Heart right ventricle (tissue), 16 donors: ENCODE measurements around the gene CEND1. TPM values are rescaled to one million over a fixed set of nuclear protein-coding genes. Genes with fewer than 3 reads are reported as not detected.

Experiments
- ATAC-seq, 8 donors: fragments of 200-7000 bp; cut with Tn5 transposase; one replicate each; pipeline ENCODE4 v1.9.1; 2020; ENCODE audit warnings: mild to moderate bottlenecking in 8 of 8, moderate library complexity in 8 of 8, moderate number of reproducible peaks in 1 of 8
- DNase-seq, 2 donors: peaks; one replicate each; pipeline ENCODE4 v3.0.0-alpha.2; 2020
- H3K27ac ChIP-seq, 10 donors: fragments of 200-600 bp; sonication (generic) in 2 of 10; one replicate each; pipeline versions ENCODE4 v1.5.0 to v1.8.0; 2020 to 2022; ENCODE audit warnings: mild to moderate bottlenecking in 3 of 10
- H3K27me3 ChIP-seq, 7 donors: fragments of 200-600 bp; one replicate each; pipeline ENCODE4 v1.8.0; 2021 to 2022; ENCODE audit warnings: mild to moderate bottlenecking in 2 of 7
- H3K36me3 ChIP-seq, 9 donors: fragments of 200-600 bp; sonication (generic) in 1 of 9; one replicate each; pipeline versions ENCODE4 v1.5.0 to v1.8.0; 2020 to 2022; ENCODE audit warnings: mild to moderate bottlenecking in 2 of 9
- H3K4me1 ChIP-seq, 9 donors: fragments of 200-600 bp; sonication (generic) in 1 of 9; one replicate each; pipeline versions ENCODE4 v1.5.0 to v1.8.0; 2020 to 2022; ENCODE audit warnings: mild to moderate bottlenecking in 4 of 9
- H3K4me3 ChIP-seq, 10 donors: fragments of 200-600 bp; sonication (generic) in 2 of 10; one replicate each; pipeline versions ENCODE4 v1.5.0 to v1.8.0; 2020 to 2022; ENCODE audit warnings: mild to moderate bottlenecking in 7 of 10, moderate library complexity in 2 of 10
- H3K9me3 ChIP-seq, 11 donors: fragments of 200-600 bp in 10 of 11; sonication (generic) in 2 of 11; one replicate each; pipeline versions ENCODE4 v1.5.0 to v1.8.0; 2013 to 2022; ENCODE audit warnings: mild to moderate bottlenecking in 2 of 11, control low read depth in 1 of 11, moderate library complexity in 1 of 11
- CTCF ChIP-seq, 9 donors: fragments of 200-600 bp; sonication (generic) in 2 of 9; IDR thresholded peaks; one replicate each; pipeline versions ENCODE4 v1.5.0 to v1.8.0; 2021 to 2022; ENCODE audit warnings: antibody characterized with exemption in 9 of 9, mild to moderate bottlenecking in 5 of 9, moderate library complexity in 1 of 9
- WGBS, 2 donors: extraction: QIAGEN DNeasy Blood & Tissue Kit; methylation state at CpG; one replicate each; pipeline ENCODE4 v1.1.7; 2013; ENCODE audit warnings: inconsistent platforms in 1 of 2; 5-methylcytosine and 5-hydroxymethylcytosine counted together
- intact Hi-C, 10 donors: fragments of 100-400 bp; cut with DNase I; formaldehyde crosslinking; loops; one replicate each; pipeline versions ENCODE4 v1.11.1 to v1.14.2; 2022
- polyA plus RNA-seq, 2 donors: library from polyadenylated mRNA; stranded (reverse); fragments of 200-250 nt; gene quantifications; one replicate each; pipeline ENCODE4 v1.2.3, GENCODE V29; 2013
- total RNA-seq, 10 donors: library from RNA; stranded (reverse); fragmentation: NEBNext Ultra II Directional in 3 of 10; extraction: Animal tissue kit (Norgen Biotek cat#: 25700) in 3 of 10; gene quantifications; one replicate each; pipeline versions ENCODE4 v1.2.1 to v1.2.4, GENCODE V29; 2021 to 2023
- donor health status: Arrhythmogenic right ventricular cardiomyopathy.
- donor health status: ischemic (EF 13 %, LVEDD 7.1; RV severe dilation, severe dysfunction).
- donor health status: healthy with polysubstance abuse.
- donor health status: DM: no; HTN: yes; CAD: no.
- donor health status: DM: no; HTN: no; CAD: no.
- donor health status: ischemic (EF 25% LVEDD 6.9; RV normal size, moderate dysfunction).
- donor health status: ischemic (EF 25% LVEDD 5.7; RV mildly dilated, moderate dysfunction).
- donor health status: healthy.
- donor health status: DM: yes; HTN: yes; CAD: no.
- donor health status: Ischemic cardiomyopathy.
- donor health status: ischemic (EF 35%, LVEDD 5.7; RV mildly dilated, moderate dysfunction).
- donor health status: nonischemic (EF 11% LVEDD 7.7; RV severe dilation, severe dysfunction).
- donor health status: DM: yes; HTN: yes; CAD: no.
- donor health status: PGD.
- donor health status: ischemic (EF 29% LVEDD 5.4; RV normal size, mild dysfunction).
- donor health status: nonischemic (EF 23%, LVEDD 6.1; RV moderate dilation, normal function).

The CEND1 gene
- total and polyA plus RNA-seq, 12 donors = 0.22 to 0.80 (median 0.53) TPM; not detected in 1

- WGBS, 2 donors = 78 to 81% methylated on average over 20 of the region's 20 CpGs
- Histone ChIP-seq H3K36me3 (peaks cover 0 to 49% (median 8%) of the 10 kb centered on the region in 9 donors), H3K27me3 (no peaks in the 10 kb centered on the region), H3K27ac (no peak overlapping the region), H3K4me3 (no peak overlapping the region), H3K4me1 (peaks cover 8 to 53% (median 29%) of the 10 kb centered on the region in 9 donors), H3K9me3 (no peaks in the 10 kb centered on the region)
- DNase-seq = no peak
- intact Hi-C loops = no loop called here
- TF ChIP-seq CTCF (IDR thresholded peaks at IDR 0.05) = no peak
- ATAC-seq = no peak
Measured at GRCh38 chr11:774873-775592, 14.9 kb downstream of the CEND1 start.

GRCh38 chr11:773830-774229 is 16.1 kb downstream of the CEND1 start:
- Histone ChIP-seq H3K4me1 (peaks cover 8 to 42% (median 24%) of the 10 kb centered on the region in 9 donors), H3K9me3 (no peaks in the 10 kb centered on the region), H3K36me3 (peaks cover 0 to 56% (median 12%) of the 10 kb centered on the region in 9 donors), H3K4me3 (no peak overlapping the region), H3K27me3 (no peaks in the 10 kb centered on the region), H3K27ac (no peak overlapping the region)
- intact Hi-C loops = no loop called here
- TF ChIP-seq CTCF (IDR thresholded peaks at IDR 0.05) = no peak
- 91 to 92% methylated on average over 9 of the region's 9 CpGs for WGBS, 2 donors
- DNase-seq (no peak), ATAC-seq (no peak)

- WGBS, 2 donors = 85 to 93% methylated on average over 5 of the region's 5 CpGs
- H3K36me3 ChIP-seq = peaks cover 0 to 57% (median 12%) of the 10 kb centered on the region in 9 donors
- H3K4me3 ChIP-seq = no peak overlapping the region
- H3K9me3 ChIP-seq = no peaks in the 10 kb centered on the region
- H3K27ac ChIP-seq = no peak overlapping the region
- no peak for ATAC-seq
- no peak for DNase-seq
- H3K4me1 ChIP-seq = peaks cover 8 to 38% (median 23%) of the 10 kb centered on the region in 9 donors
- TF ChIP-seq CTCF (IDR thresholded peaks at IDR 0.05) = no peak
- no peaks in the 10 kb centered on the region for H3K27me3 ChIP-seq
- intact Hi-C loops = no loop called here
Measured at GRCh38 chr11:773425-773824, 16.5 kb downstream of the CEND1 start.

- no peaks in the 10 kb centered on the region for H3K27me3 ChIP-seq
- WGBS, 2 donors = 81 to 82% methylated on average over 34 of the region's 34 CpGs
- H3K27ac ChIP-seq = no peak overlapping the region
- H3K4me1 ChIP-seq = peaks cover 8 to 31% (median 20%) of the 10 kb centered on the region in 9 donors
- ATAC-seq (no peak), DNase-seq (no peak)
- TF ChIP-seq CTCF (IDR thresholded peaks at IDR 0.05) = no peak
- H3K9me3 ChIP-seq = no peaks in the 10 kb centered on the region
- H3K4me3 ChIP-seq = no peak overlapping the region
- H3K36me3 ChIP-seq = peaks cover 0 to 61% (median 12%) of the 10 kb centered on the region in 9 donors
- intact Hi-C loops = no loop called here
Measured at GRCh38 chr11:772429-773390, 17.2 kb downstream of the CEND1 start.
